PC-9 (cell line): Measurements from ENCODE around the gene STAG1.

Experiments
- EZH2 ChIP-seq: fragments of 200-600 bp; sonication (generic); IDR thresholded peaks from 2 replicates; pipeline ENCODE4 v1.8.0; 2017; ENCODE audit warnings: antibody characterized with exemption, low read depth
- TF ChIP-seq, protein P1 (sequence below): fragments of 200-600 bp; sonication (generic); conservative IDR thresholded peaks from 2 replicates; pipeline ENCODE4 v1.6.1; 2017; ENCODE audit warnings: mixed run types, antibody characterized with exemption, mild to moderate bottlenecking, moderate library complexity

DNA sequence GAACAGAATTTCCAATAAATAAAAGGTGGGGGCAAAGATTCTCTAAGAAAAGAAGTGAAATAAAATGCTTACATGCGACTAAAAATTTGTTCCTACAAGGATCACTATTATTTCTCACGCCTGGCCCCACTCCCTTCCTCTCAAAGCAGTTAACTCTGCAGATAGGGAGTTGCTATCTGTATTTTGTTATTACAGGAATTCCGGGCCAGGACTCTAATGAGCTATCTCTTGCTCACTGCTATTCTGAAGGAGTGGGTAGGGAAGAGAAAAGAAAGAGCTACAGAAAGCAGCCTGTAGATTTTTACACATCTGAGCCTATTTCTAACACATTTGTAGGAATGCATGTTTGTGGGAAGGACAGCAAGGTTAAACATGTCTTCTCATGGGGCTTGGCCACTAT, 361.6 kb downstream of the STAG1 start:
- TF ChIP-seq, protein P1, sequence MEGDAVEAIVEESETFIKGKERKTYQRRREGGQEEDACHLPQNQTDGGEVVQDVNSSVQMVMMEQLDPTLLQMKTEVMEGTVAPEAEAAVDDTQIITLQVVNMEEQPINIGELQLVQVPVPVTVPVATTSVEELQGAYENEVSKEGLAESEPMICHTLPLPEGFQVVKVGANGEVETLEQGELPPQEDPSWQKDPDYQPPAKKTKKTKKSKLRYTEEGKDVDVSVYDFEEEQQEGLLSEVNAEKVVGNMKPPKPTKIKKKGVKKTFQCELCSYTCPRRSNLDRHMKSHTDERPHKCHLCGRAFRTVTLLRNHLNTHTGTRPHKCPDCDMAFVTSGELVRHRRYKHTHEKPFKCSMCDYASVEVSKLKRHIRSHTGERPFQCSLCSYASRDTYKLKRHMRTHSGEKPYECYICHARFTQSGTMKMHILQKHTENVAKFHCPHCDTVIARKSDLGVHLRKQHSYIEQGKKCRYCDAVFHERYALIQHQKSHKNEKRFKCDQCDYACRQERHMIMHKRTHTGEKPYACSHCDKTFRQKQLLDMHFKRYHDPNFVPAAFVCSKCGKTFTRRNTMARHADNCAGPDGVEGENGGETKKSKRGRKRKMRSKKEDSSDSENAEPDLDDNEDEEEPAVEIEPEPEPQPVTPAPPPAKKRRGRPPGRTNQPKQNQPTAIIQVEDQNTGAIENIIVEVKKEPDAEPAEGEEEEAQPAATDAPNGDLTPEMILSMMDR, result no peak
- no peak for TF ChIP-seq EZH2
